Thyroid gland (tissue), 4 donors: ENCODE measurements around the gene CCND3. TPM values are rescaled to one million over a fixed set of nuclear protein-coding genes. Genes with fewer than 3 reads are reported as not detected.
A peak's percentile ranks its signal among the peaks of the same experiment; 100 is the strongest.

Source experiments
- DNase-seq, 2 donors: peaks; one replicate each; pipeline ENCODE4 v3.0.0-alpha.2; 2019
- H3K27ac ChIP-seq, 3 donors: fragments of 200-600 bp; sonication (generic); 1 replicate in 2 of 3; 2 replicates in 1 of 3; pipeline ENCODE4 v1.5.1; 2016 to 2019; ENCODE audit warnings: mild to moderate bottlenecking in 1 of 3, moderate library complexity in 1 of 3
- H3K27me3 ChIP-seq: fragments of 200-600 bp; sonication (generic); one replicate; pipeline ENCODE4 v1.5.1; 2019
- H3K36me3 ChIP-seq, 2 donors: fragments of 200-600 bp; sonication (generic); one replicate each; pipeline ENCODE4 v1.5.1; 2016 to 2019
- H3K4me1 ChIP-seq, 2 donors: fragments of 200-600 bp; sonication (generic); one replicate each; pipeline ENCODE4 v1.5.1; 2017 to 2019
- H3K4me3 ChIP-seq, 3 donors: fragments of 200-600 bp; sonication (generic); replicated peaks in 1 of 3; 1 replicate in 2 of 3; 2 replicates in 1 of 3; pipeline ENCODE4 v1.5.1; 2016; ENCODE audit warnings: mild to moderate bottlenecking in 1 of 3
- H3K9me3 ChIP-seq: fragments of 200-600 bp; sonication (generic); one replicate; pipeline ENCODE4 v1.5.1; 2017
- CTCF ChIP-seq, 6 experiments: fragments of 200-600 bp in 3 of 6; fragments of 450-650 bp in 3 of 6; sonication (generic) in 3 of 6; IDR thresholded peaks; one replicate each; pipeline ENCODE4 v1.5.1; 2016 to 2019; ENCODE audit warnings: antibody characterized with exemption in 6 of 6, mild to moderate bottlenecking in 2 of 6, inconsistent platforms in 1 of 6, moderate library complexity in 1 of 6
- POLR2A ChIP-seq, 2 donors: fragments of 450-650 bp; IDR thresholded peaks; one replicate each; pipeline ENCODE4 v1.6.1; 2017; ENCODE audit warnings: antibody characterized with exemption in 2 of 2, mild to moderate bottlenecking in 2 of 2, moderate library complexity in 1 of 2
- WGBS, 2 donors: methylation state at CpG; one replicate each; pipeline ENCODE4 v1.1.5; 2017; 5-methylcytosine and 5-hydroxymethylcytosine counted together
- intact Hi-C: fragments of 100-400 bp; cut with DNase I; formaldehyde crosslinking; loops from one replicate; pipeline ENCODE4 v1.15.1; 2023
- total RNA-seq, 4 donors: library from RNA; depleted of rRNA; stranded (reverse); fragments of >200 nt; gene quantifications; one replicate each; pipeline ENCODE4 v1.2.3, GENCODE V29; 2016

The CCND3 gene
- total RNA-seq, 4 donors from 2014 or later, result 103 to 204 (median 166) TPM

GRCh38 chr6:41937861-41938574 is 3.6 kb downstream of the CCND3 start:
- peaks cover 20 to 38% of the 10 kb centered on the region in 2 donors for H3K4me1 ChIP-seq
- H3K4me3 ChIP-seq, result no peak overlapping the region
- 74 to 75% methylated on average over 4 of the region's 4 CpGs for WGBS, 2 donors

GRCh38 chr6:41937472-41937860 is 4.1 kb downstream of the CCND3 start:
- no peak for DNase-seq
- intact Hi-C loops, result loop anchor here (5.0 kb wide), 2 partner anchors 90 to 105 kb away; no protein-coding TSS in a partner anchor
- Histone ChIP-seq H3K27ac (no peak overlapping the region), H3K36me3 (peaks cover 26 to 30% of the 10 kb centered on the region in 2 donors), H3K9me3 (no peaks in the 10 kb centered on the region), H3K4me3 (no peak overlapping the region), H3K27me3 (no peaks in the 10 kb centered on the region), H3K4me1 (peaks cover 19 to 37% of the 10 kb centered on the region in 2 donors)
- 70 to 75% methylated on average over 2 of the region's 2 CpGs for WGBS, 2 donors
- no peak for TF ChIP-seq CTCF (IDR thresholded peaks at IDR 0.05)
- TF ChIP-seq POLR2A (IDR thresholded peaks at IDR 0.05), result no peak

More at GRCh38 chr6:41937861-41938574, 3.6 kb downstream of the CCND3 start:
- TF ChIP-seq POLR2A (IDR thresholded peaks at IDR 0.05) (no peak), CTCF (IDR thresholded peaks at IDR 0.05) (no peak)
- Histone ChIP-seq H3K9me3 (no peaks in the 10 kb centered on the region), H3K27ac (peak overlapping the region in 2 of 3 donors; percentile 2 to 19), H3K36me3 (peaks cover 20 to 24% of the 10 kb centered on the region in 2 donors), H3K27me3 (no peaks in the 10 kb centered on the region)
- no peak for DNase-seq
- intact Hi-C loops, result loop anchor here (5.0 kb wide), 2 partner anchors 91 to 104 kb away; no protein-coding TSS in a partner anchor

- WGBS, 2 donors, result 52 to 55% methylated on average over 10 of the region's 10 CpGs
- intact Hi-C loops, result loop anchor here (5.0 kb wide), 2 partner anchors 89 to 106 kb away; no protein-coding TSS in a partner anchor
- peaks cover 14 to 33% of the 10 kb centered on the region in 2 donors for H3K4me1 ChIP-seq
Measured at GRCh38 chr6:41936073-41936837, 5.4 kb downstream of the CCND3 start.

GRCh38 chr6:41935685-41936072 is 5.9 kb downstream of the CCND3 start:
- WGBS, 2 donors, result 75 to 78% methylated on average over 1 to 8 of the region's 8 CpGs

More at GRCh38 chr6:41936073-41936837, 5.4 kb downstream of the CCND3 start:
- Histone ChIP-seq H3K4me3 (no peak overlapping the region), H3K27me3 (no peaks in the 10 kb centered on the region), H3K9me3 (no peaks in the 10 kb centered on the region), H3K27ac (no peak overlapping the region), H3K36me3 (peaks cover 38 to 40% of the 10 kb centered on the region in 2 donors)
- peak; percentile 83 for DNase-seq
- TF ChIP-seq CTCF (IDR thresholded peaks at IDR 0.05) (peak; percentile 53 to 88 (median 74)), POLR2A (IDR thresholded peaks at IDR 0.05) (no peak)

More at GRCh38 chr6:41935685-41936072, 5.9 kb downstream of the CCND3 start:
- no peak for DNase-seq
- Histone ChIP-seq H3K36me3 (peaks cover 42 to 46% of the 10 kb centered on the region in 2 donors), H3K9me3 (no peaks in the 10 kb centered on the region), H3K27ac (no peak overlapping the region), H3K4me3 (no peak overlapping the region), H3K4me1 (peaks cover 14 to 32% of the 10 kb centered on the region in 2 donors), H3K27me3 (no peaks in the 10 kb centered on the region)
- TF ChIP-seq CTCF (IDR thresholded peaks at IDR 0.05) (no peak), POLR2A (IDR thresholded peaks at IDR 0.05) (no peak)
- intact Hi-C loops, result loop anchor here (5.0 kb wide), 2 partner anchors 88 to 107 kb away; no protein-coding TSS in a partner anchor
